ENCODE results near the gene KCNC1. TPM values are rescaled to one million over a fixed set of nuclear protein-coding genes. Genes with fewer than 3 reads are reported as not detected.
A peak's percentile ranks its signal among the peaks of the same experiment; 100 is the strongest.

Gene KCNC1
- total and polyA plus RNA-seq, 2 of the 4 experiments (the other 2 are of a cell fraction): 0.03 TPM; not detected in 1

- H2BK120ac ChIP-seq (ENCODE audit: low read depth, low read length): no peak overlapping the region
- no peaks in the 10 kb centered on the region for H3K36me3 ChIP-seq (ENCODE audit: control insufficient read depth, insufficient read depth, low read length)
- H4K5ac ChIP-seq (ENCODE audit: low read depth, low read length): no peak overlapping the region
- H3K14ac ChIP-seq (replicated peaks; ENCODE audit: low read depth, low read length): no peak overlapping the region
- H3K4me2 ChIP-seq (ENCODE audit: low read depth, low read length): no peak overlapping the region
- TF ChIP-seq RCOR1 (IDR thresholded peaks at IDR 0.05; ENCODE audit: insufficient replicate concordance, low read length) (no peak), MAFK (IDR thresholded peaks at IDR 0.05; ENCODE audit: low read depth, low read length) (no peak), RFX5 (IDR thresholded peaks at IDR 0.05; ENCODE audit: low read depth, low read length) (no peak), MAZ (IDR thresholded peaks at IDR 0.05; ENCODE audit: borderline replicate concordance, low read depth, low read length) (no peak), POLR2A (IDR thresholded peaks at IDR 0.05; ENCODE audit: low read depth, low read length) (no peak), CTCF (conservative IDR thresholded peaks at IDR 0.05; ENCODE audit: low read depth, low read length) (no peak), CEBPB (IDR thresholded peaks at IDR 0.05; ENCODE audit: low read depth, low read length) (no peak), MXI1 (IDR thresholded peaks at IDR 0.05; ENCODE audit: borderline replicate concordance, low read depth, low read length) (no peak), CHD1 (IDR thresholded peaks at IDR 0.05; ENCODE audit: low read depth, low read length) (no peak), BHLHE40 (IDR thresholded peaks at IDR 0.05; ENCODE audit: low read depth, low read length) (no peak), SMC3 (IDR thresholded peaks at IDR 0.05; ENCODE audit: low read depth, low read length) (no peak), RAD21 (IDR thresholded peaks at IDR 0.05; ENCODE audit: low read length) (no peak), FOS (IDR thresholded peaks at IDR 0.05; ENCODE audit: low read depth, low read length) (no peak), NFE2L2 (IDR thresholded peaks at IDR 0.05; ENCODE audit: low read depth, low read length) (no peak), USF2 (IDR thresholded peaks at IDR 0.05; ENCODE audit: low read depth, low read length) (no peak)
- no peak overlapping the region for H4K8ac ChIP-seq (ENCODE audit: low read depth in 2 of 2, low read length in 2 of 2)
- intact Hi-C loops (cut with micrococcal nuclease): no loop called here
- ATAC-seq (ENCODE audit: low read depth): no peak
- 98% methylated on average over 7 of the region's 40 CpGs; no CpG with 5 or more reads in 1 of the 2 experiments for WGBS, 2 experiments (ENCODE audit: extremely low coverage in 2 of 2, insufficient read length in 1 of 2)
- CTCF ChIA-PET: no interaction called here
- no peak overlapping the region for H3K56ac ChIP-seq (ENCODE audit: extremely low read depth, insufficient read depth, low read length)
- in situ Hi-C loops (cut with MboI; ENCODE audit: low sequenced_read_pairs): no loop called here
- DNase-seq: no peak
- no peak overlapping the region for H4K91ac ChIP-seq (ENCODE audit: insufficient read depth, low read depth, low read length)
- H2AK5ac ChIP-seq (ENCODE audit: low read depth, low read length): no peak overlapping the region
- no peak overlapping the region for H3K27ac ChIP-seq (ENCODE audit: insufficient read depth, low read length)
- no peak overlapping the region for H2AK9ac ChIP-seq (replicated peaks; ENCODE audit: low read depth, low read length, poor library complexity)
- H2BK20ac ChIP-seq (ENCODE audit: low read depth, low read length): no peak overlapping the region
- no peak overlapping the region for H2BK5ac ChIP-seq (ENCODE audit: low read depth, low read length, poor library complexity, severe bottlenecking)
- no peak overlapping the region for H3K4ac ChIP-seq (ENCODE audit: low read depth, low read length)
- H2AFZ ChIP-seq (replicated peaks; ENCODE audit: low read length, poor library complexity): peak overlapping the region; percentile 44
- no TSS peak for BruUV-seq (replicated peaks)
- no peaks in the 10 kb centered on the region for H4K20me1 ChIP-seq (ENCODE audit: insufficient read depth, low read length)
- no peaks in the 10 kb centered on the region for H3K9me3 ChIP-seq (ENCODE audit: control insufficient read depth, insufficient read depth, low read length)
- H3K9me1 ChIP-seq (ENCODE audit: insufficient read depth, low read length): no peaks in the 10 kb centered on the region
- H3K23ac ChIP-seq (ENCODE audit: low read depth, low read length): no peak overlapping the region
- dilution Hi-C loops (cut with HindIII; ENCODE audit: low sequenced_read_pairs, unreplicated experiment): no loop called here
- POLR2A ChIA-PET (ENCODE audit: unreplicated experiment): no interaction called here
- H3K9ac ChIP-seq (ENCODE audit: low read depth, low read length): no peak overlapping the region
- H3K18ac ChIP-seq (ENCODE audit: low read depth, low read length): no peak overlapping the region
- H3K27me3 ChIP-seq (ENCODE audit: control insufficient read depth, insufficient read depth, low read length): no peaks in the 10 kb centered on the region; the same call in 1 of the 2 replicates
- H2BK15ac ChIP-seq (ENCODE audit: low read depth, low read length): no peak overlapping the region
- no peak overlapping the region for H3K4me3 ChIP-seq (ENCODE audit: insufficient read depth, low read depth, low read length)
- no peaks in the 10 kb centered on the region for H3K4me1 ChIP-seq (ENCODE audit: control insufficient read depth, insufficient read depth, low read length)
- H3K79me1 ChIP-seq (ENCODE audit: low read depth in 1 of 2, low read length in 2 of 2): no peaks in the 10 kb centered on the region
Observed at GRCh38 chr11:17778956-17779860, 44.6 kb downstream of the KCNC1 start.
